A549 treated with dexamethasone at 1 μM for 4 hours (cell line): ENCODE results near the gene ZNF180. TPM values are rescaled to one million over a fixed set of nuclear protein-coding genes. Genes with fewer than 3 reads are reported as not detected.

Experiments used
- total RNA-seq: library from RNA; stranded (reverse); fragments of 200-300 nt; extraction: Qiagen RNA extraction; gene quantifications from 5 replicates; pipeline ENCODE4 v1.2.3, GENCODE V29; 2022

The ZNF180 gene
- 7.5 to 8.7 TPM (median 8.3 TPM) in 5 replicates for total RNA-seq

DNA sequence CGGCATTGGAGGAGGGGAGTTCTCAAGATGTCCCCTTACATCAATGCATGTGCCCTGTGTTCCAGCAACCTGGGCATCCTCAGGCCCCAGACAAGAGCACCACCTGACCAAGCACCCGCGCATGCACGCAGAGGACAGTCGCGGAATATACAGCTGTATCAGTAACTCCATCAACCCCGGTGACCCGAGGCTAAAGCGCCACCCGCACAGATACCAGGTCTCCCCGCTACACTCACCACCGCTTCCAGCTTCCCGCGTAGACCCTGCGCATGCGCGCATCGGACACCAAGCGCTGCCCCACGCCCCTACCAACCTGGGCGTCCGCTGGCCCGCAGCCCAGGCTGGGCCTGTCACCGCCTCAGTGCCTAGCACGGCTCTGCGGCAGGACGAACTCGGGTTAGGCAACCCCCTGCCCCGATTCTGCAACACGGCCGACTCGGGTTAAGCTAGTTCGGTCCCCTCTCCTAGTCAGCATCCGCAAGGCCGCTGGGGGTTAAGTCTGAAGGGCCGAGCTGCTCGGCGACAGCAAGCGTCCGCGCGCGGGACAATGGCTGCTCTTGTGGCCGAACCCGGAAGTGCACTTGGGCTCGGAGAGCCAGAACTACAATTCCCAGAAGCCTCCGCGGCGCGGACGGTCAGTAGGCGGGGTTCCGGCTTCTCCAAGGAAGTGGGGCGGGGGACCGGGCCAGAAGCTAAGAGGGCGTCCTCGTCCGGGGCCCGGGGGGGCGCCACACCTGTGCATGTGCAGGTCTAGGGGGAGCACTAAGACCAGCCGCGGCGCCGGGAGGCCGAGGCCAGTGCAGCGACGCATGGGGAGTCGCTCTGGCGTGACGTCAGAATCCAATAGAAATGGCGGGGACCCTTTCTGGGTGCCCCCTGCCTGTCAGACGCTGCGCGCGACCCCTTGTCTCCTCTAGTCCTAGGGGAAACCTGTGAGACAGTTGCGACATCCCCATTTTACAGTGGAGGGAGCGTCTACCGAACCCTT, at the start of gene ZNF180:
Gene ZNF180, minus strand, starts transcription at position 561 of the 988 bp plus-strand sequence. CDS start 3,188 bp downstream, outside the sequence.

DNA sequence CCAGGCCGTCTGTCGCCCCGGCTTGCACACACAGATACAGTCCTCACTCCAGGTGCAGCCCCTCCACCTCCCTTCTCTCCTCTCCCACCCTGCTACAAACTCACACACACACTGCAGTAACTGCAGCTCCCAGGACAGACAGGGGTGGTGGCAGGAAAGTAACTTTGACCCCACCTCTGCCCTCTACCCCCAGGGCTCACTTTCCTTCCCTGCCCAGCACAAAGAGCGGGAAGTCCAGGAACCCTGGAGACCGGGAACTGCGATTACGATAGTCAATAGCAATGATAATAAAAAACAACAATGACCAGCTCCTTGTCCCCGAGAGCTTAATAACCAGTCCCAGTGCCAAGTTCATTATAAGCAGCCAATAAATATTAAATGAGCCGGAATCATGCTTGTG, 29.2 kb upstream of the ZNF180 start, which contains the start of gene CEACAM20:
Gene CEACAM20, minus strand, starts transcription at position 140 of the 400 bp plus-strand sequence. CDS start 166 bp downstream, outside the sequence.

DNA sequence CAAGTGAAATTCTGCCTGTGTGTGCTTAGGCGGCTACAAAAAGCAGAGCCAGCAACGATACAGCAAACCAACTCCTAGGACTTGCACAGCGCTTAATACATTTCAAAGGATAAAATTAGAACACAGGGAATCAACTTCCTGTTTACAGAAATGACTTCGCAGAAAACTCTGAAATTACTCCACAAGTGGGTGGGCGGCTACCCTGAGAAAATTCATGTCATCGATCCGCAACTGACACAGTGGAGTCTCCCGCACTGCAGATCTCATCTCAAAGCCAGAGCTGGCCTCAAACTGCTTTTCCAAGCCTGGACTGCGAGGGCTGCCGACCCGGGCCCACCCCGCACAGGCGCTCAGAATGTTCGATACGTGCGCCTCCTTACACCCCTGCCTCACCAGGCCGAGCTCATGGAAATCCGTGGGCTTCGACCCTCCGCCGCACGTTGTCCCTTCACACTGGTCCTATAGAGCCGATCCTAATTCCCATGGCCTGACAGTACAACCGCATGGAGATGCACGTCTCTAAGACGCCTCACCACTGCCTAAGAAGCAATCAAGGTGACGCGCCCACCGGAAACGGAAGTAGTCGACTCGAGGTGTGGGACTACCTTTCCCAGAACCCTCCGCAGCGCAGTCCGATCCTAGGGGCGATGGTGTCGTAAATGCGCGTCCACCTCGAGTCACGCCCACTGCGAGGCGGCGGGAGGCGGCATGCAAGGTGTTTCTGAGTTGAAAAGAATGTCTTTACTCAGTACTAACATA, 52.2 kb downstream of the ZNF180 start, which contains the start of gene ZNF229:
Gene ZNF229, minus strand, starts transcription at position 557 of the 759 bp plus-strand sequence. CDS start 5,625 bp downstream, outside the sequence.

Other genes starting within 250 kb of the ZNF180 start
- 0.43 to 0.63 TPM (median 0.55 TPM) in 5 replicates for gene ZNF233, start 240.6 kb downstream of the ZNF180 start, total RNA-seq
- gene ZNF235, start 195.5 kb downstream of the ZNF180 start, total RNA-seq: 2.8 to 3.4 TPM (median 3.0 TPM) in 5 replicates
- 1.3 to 2.6 TPM (median 1.9 TPM) in 5 replicates for gene ZNF112, start 143.8 kb downstream of the ZNF180 start, total RNA-seq
- gene ZNF285, start 98.9 kb downstream of the ZNF180 start, total RNA-seq: 2.0 to 2.9 TPM (median 2.3 TPM) in 5 replicates
- gene ZNF229, start 52.0 kb downstream of the ZNF180 start, total RNA-seq: 2.2 to 3.4 TPM (median 3.0 TPM) in 5 replicates
- 0.05 to 0.06 TPM (median 0.05 TPM) in 4 of 5 replicates, not detected in the other for gene CEACAM20, start 29.2 kb upstream of the ZNF180 start, total RNA-seq
- 0.19 to 0.74 TPM (median 0.43 TPM) in 5 replicates for gene IGSF23, start 113.0 kb upstream of the ZNF180 start, total RNA-seq
- 102 to 134 TPM (median 128 TPM) in 5 replicates for gene PVR, start 143.4 kb upstream of the ZNF180 start, total RNA-seq
- 6.3 to 12.6 TPM (median 10.0 TPM) in 5 replicates for gene CEACAM19, start 171.0 kb upstream of the ZNF180 start, total RNA-seq
- gene CEACAM16, start 198.6 kb upstream of the ZNF180 start, total RNA-seq: 0.05 to 0.14 TPM (median 0.08 TPM) in 4 of 5 replicates, not detected in the other
- 25.7 to 66.4 TPM (median 59.5 TPM) in 5 replicates for gene BCL3, start 248.2 kb upstream of the ZNF180 start, total RNA-seq